Activated T-cell treated with anti-CD3 and anti-CD28 coated beads, Interleukin-2, amount 50 U/mL, for 72 hours (primary cell): ENCODE data around the gene MYT1. TPM values are rescaled to one million over a fixed set of nuclear protein-coding genes. Genes with fewer than 3 reads are reported as not detected.

Experiments
- ATAC-seq, 2 donors: fragments of 150-1000 bp; cut with Tn5 transposase; replicated peaks in 1 of 2; 2 replicates each; pipeline ENCODE4 v1.10.0; 2021; ENCODE audit warnings: moderate library complexity in 2 of 2, mild to moderate bottlenecking in 1 of 2
- DNase-seq, 2 donors: peaks; one replicate each; pipeline ENCODE4 v3.0.0; 2021 to 2022; ENCODE audit warnings: mixed read lengths in 1 of 2
- H3K27ac Mint-ChIP-seq: one replicate; pipeline ENCODE4 v1.8.0; 2022; ENCODE audit warnings: mild to moderate bottlenecking, moderate library complexity, mixed read lengths
- H3K27me3 Mint-ChIP-seq: one replicate; pipeline ENCODE4 v1.8.0; 2022; ENCODE audit warnings: low read depth, mixed read lengths
- H3K36me3 Mint-ChIP-seq, 2 donors: one replicate each; pipeline ENCODE4 v1.8.0; 2022; ENCODE audit warnings: mixed read lengths in 2 of 2, mild to moderate bottlenecking in 1 of 2; ENCODE audit not compliant: insufficient read depth in 2 of 2
- H3K4me1 Mint-ChIP-seq: one replicate; pipeline ENCODE4 v1.8.0; 2022; ENCODE audit warnings: low read depth, mixed read lengths
- H3K4me3 Mint-ChIP-seq, 2 donors: one replicate each; pipeline ENCODE4 v1.8.0; 2022; ENCODE audit warnings: mild to moderate bottlenecking in 2 of 2, mixed read lengths in 2 of 2, moderate library complexity in 2 of 2
- H3K9me3 Mint-ChIP-seq, 2 donors: one replicate each; pipeline ENCODE4 v1.8.0; 2022; ENCODE audit warnings: mixed read lengths in 2 of 2
- total RNA-seq, 2 donors: library from RNA; stranded (reverse); gene quantifications; one replicate each; pipeline ENCODE4 v1.2.3, GENCODE V29; 2022

Gene MYT1
- total RNA-seq, 2 donors from 2014 or later, result 0.12 to 0.23 TPM

DNA sequence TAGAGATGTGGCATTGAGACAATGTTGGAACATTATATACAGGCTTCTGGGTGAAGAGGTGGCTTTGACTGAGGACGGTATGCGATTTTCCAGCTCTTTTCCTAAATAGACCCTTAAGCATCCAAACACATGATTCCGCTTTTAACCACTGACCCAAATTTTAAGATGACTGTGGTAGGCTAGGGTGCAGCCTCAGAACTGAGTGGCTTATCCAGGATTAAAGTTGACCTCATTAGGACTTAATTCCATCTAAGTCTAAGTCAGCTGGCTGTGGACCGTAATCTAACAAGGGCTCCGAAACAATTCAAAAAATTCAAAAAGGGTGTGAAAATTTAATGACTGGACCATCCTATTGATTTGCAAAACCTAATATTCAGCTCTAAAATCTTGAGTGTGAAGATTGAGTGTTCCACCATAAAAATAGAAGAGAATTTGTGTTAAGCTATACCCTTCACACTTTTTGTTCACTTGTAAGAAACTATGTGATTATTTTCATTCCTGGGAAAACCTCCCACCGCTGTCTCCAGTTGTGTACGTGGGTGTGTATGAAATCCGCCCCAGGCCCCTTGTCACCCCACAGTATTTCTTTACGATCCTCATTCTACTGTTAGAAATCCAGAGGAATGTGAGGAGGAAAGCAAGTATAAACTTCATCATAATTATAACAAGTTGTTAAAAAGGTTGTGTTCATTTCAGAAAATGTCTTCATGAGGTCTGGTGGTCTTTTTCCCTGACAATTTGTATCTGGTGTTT is 94.0 kb downstream of the MYT1 start:
- Mint-ChIP-seq H3K36me3 (peaks cover 2 to 6% of the 10 kb centered on the region in 2 donors), H3K4me3 (peak overlapping the region; percentile 33 to 83), H3K9me3 (no peaks in the 10 kb centered on the region), H3K27ac (peak overlapping the region; percentile 47), H3K27me3 (no peaks in the 10 kb centered on the region), H3K4me1 (peaks cover 71% of the 10 kb centered on the region)
- DNase-seq, result no peak
- ATAC-seq, result no peak

DNA sequence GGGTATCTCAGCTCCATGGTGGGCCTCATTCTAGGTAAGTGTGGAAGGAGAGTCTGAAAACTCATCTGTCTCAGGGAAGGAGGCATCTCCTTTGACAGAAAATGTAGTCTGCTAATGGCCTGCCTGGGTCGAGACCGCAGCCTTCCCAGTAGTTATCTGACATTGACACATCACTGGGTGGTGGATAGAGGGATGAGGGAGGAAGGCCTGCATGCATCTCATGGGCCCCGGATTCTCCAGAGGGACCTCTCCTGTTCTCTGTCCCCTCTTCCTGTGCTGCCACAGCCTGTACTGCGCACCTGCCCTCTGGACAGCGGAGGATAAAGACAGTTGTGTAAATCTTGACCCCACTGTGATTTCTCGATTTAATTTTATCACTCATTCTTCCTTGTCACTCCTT is 96.0 kb downstream of the MYT1 start:
- no peak overlapping the region for H3K27ac Mint-ChIP-seq
- H3K36me3 Mint-ChIP-seq, result peaks cover 2 to 6% of the 10 kb centered on the region in 2 donors
- no peaks in the 10 kb centered on the region for H3K27me3 Mint-ChIP-seq
- H3K4me1 Mint-ChIP-seq, result peaks cover 75% of the 10 kb centered on the region
- DNase-seq, result no peak
- H3K9me3 Mint-ChIP-seq, result no peaks in the 10 kb centered on the region
- ATAC-seq, result no peak
- H3K4me3 Mint-ChIP-seq, result peak overlapping the region in 1 of 2 donors; percentile 47

DNA sequence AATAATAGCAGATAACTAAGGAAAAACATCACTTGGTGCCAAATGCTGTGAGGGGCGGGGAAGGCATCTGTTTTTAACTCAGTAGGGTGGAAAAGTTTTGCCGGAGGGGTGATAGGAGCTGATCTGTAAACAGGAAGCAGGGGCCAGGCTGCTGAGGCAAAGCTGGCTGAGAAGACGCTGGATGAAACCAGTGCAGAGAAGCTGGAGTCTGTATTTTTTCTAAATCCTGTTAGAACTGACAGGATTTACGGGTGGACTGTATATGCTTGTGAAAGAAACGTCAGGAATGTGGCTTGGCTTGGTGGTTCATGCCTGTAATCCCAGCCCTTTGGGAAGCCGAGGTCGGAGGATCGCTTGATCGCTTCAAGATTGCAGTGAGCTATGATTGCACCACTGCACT is 96.9 kb downstream of the MYT1 start:
- Mint-ChIP-seq H3K27ac (peak overlapping the region; percentile 54), H3K4me1 (peaks cover 72% of the 10 kb centered on the region), H3K9me3 (no peaks in the 10 kb centered on the region), H3K36me3 (peaks cover 3 to 6% of the 10 kb centered on the region in 2 donors), H3K27me3 (no peaks in the 10 kb centered on the region), H3K4me3 (peak overlapping the region; percentile 31 to 47)
- DNase-seq (no peak), ATAC-seq (no peak)

DNA sequence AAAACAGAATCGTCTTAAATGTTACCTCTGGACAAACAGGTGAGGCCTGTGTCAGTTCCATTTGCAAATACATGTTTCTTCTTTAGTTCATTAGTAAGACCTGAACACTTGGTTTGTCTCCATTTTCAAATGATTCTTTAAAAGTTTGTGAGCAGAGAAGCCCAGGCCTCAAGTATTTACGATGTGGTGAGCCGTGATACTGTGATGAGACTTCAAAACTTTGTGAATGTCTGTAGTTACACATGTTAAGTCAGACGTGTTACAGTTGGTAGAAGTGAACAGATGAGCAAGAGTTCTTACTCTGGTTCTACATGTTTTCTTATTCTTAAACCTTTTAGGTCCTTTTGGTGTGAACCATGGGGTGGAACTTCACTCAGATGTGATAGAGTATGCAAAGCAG is 99.8 kb downstream of the MYT1 start:
- no peak for DNase-seq
- Mint-ChIP-seq H3K36me3 (peaks cover 1 to 6% of the 10 kb centered on the region in 2 donors), H3K27ac (no peak overlapping the region), H3K9me3 (no peaks in the 10 kb centered on the region), H3K4me3 (no peak overlapping the region), H3K4me1 (peaks cover 44% of the 10 kb centered on the region), H3K27me3 (no peaks in the 10 kb centered on the region)
- no peak for ATAC-seq

DNA sequence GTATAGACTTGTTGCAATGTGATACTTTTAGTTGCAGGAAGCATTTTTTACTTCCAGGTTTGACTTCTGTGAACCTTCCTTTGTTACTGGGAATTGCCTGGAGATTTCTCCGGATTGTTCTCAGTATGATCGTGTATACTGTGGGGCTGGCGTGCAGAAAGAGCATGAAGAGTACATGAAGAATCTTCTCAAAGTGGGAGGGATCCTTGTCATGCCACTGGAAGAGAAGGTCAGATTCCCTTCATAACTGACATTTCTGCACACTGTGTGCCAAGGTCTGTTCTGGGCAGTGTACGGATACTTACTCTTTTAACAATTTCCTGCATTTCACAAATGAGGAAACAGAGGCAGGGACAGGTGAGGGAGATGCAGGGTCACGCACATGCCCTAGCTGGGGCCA is 100.9 kb downstream of the MYT1 start:
- Mint-ChIP-seq H3K27me3 (no peaks in the 10 kb centered on the region), H3K36me3 (peaks cover 1 to 6% of the 10 kb centered on the region in 2 donors), H3K4me1 (peaks cover 42% of the 10 kb centered on the region), H3K9me3 (no peaks in the 10 kb centered on the region), H3K4me3 (no peak overlapping the region), H3K27ac (no peak overlapping the region)
- no peak for DNase-seq
- ATAC-seq, result no peak

DNA sequence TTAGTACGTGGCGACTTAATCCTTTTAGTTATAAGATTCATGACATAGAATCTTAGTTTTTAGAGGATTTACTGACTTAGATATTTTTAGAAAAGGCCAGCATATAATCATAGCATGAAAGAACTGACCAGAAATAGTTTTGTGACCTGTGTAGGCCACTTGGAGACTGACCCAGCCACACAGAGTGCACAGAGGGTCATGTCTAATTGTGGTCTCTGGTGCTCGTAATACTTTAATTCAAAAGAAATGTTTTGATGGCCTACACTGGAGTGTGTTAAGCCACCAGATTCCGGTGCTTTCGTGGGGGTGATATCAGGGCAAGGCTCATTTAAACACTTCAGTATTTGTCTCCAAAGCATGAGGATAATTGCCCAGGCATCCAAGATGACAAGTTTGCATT is 102.7 kb downstream of the MYT1 start:
- Mint-ChIP-seq H3K4me1 (peaks cover 26% of the 10 kb centered on the region), H3K4me3 (no peak overlapping the region), H3K27ac (no peak overlapping the region), H3K36me3 (peaks cover 0 to 1% of the 10 kb centered on the region in 2 donors), H3K27me3 (no peaks in the 10 kb centered on the region), H3K9me3 (no peaks in the 10 kb centered on the region)
- ATAC-seq, result no peak
- DNase-seq, result no peak

DNA sequence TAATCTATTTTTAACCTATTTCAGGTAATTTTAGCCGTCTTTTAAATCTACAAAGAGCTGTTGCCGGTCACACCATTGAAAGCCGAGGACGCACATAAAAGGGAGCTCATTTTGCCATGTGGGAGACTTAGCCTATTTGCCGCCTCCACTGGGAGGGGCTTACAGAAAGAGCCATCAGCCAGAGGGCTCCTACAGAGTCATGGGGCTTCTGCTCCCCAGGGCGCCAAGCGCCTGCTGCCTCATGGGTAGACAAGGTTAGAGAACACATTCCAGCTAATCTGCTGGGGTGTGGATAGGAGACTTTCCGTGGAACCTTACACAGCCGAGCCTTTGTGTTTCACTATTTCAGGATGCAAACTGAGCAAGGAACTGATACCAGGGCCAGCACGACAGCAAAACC is 103.9 kb downstream of the MYT1 start:
- Mint-ChIP-seq H3K4me3 (no peak overlapping the region), H3K27me3 (no peaks in the 10 kb centered on the region), H3K36me3 (peaks cover 0 to 1% of the 10 kb centered on the region in 2 donors), H3K9me3 (no peaks in the 10 kb centered on the region), H3K4me1 (peaks cover 26% of the 10 kb centered on the region), H3K27ac (no peak overlapping the region)
- DNase-seq, result no peak
- no peak for ATAC-seq

DNA sequence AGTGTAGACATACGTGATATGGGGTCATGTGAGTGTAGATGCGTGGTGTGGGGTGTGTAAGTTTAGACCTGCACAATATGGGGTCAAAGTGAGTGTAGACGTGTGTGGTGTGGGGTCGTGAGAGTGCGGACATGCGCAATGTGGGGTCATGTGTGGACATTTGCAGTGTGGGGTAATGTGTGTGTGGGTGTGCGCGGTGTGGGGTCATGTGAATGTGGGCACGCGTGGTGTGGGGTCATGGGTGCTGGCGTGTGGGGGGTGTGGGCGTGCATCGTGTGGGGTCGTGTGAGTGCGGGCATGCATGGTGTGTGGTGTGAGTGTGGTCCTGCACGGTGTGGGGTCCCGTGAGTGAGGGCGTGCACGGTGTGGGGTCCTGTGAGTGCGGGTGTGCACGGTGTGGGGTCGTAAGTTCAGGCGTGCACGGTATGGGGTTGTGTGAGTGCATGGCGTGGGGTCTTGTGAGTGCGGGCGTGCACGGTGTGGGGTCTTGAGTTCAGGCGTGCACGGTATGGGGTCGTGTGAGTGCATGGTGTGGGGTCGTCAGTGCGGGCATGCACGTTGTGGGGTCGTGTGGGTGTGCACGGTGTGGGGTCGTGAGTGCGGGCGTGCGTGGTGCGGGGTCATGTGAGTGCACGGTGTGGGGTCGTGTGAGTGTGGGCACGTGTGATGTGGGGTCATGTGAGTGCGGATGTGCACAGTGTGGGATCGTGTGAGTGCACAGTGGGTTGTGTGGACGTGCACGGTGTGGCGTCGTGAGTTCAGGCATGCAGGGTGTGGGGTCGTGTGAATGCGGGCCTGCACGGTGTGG is 105.6 kb downstream of the MYT1 start:
- Mint-ChIP-seq H3K9me3 (no peaks in the 10 kb centered on the region), H3K27ac (no peak overlapping the region), H3K27me3 (no peaks in the 10 kb centered on the region), H3K4me3 (no peak overlapping the region), H3K36me3 (peaks cover 0 to 1% of the 10 kb centered on the region in 2 donors), H3K4me1 (peaks cover 13% of the 10 kb centered on the region)
- DNase-seq (no peak), ATAC-seq (no peak)

DNA sequence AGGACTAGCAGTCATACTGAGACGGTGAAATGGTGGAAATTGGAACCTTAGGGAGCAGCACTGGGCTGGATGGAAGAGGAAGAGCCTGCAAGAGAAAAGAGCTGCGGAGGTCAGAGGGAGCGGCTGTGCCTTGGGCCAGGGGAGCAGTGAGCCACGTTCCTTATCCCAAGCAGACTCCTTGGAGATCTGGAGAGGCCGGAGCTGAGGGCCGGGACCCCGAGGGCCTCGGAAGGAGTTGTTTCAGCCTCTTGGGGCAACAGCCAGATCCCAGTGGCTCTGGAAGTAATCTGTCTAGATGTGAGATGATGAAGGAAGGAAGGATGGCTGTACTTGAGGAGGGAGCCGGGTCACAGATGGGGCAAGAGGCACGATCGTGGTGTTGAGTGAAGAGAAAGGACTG is 107.4 kb downstream of the MYT1 start:
- DNase-seq, result no peak
- H3K9me3 Mint-ChIP-seq, result no peaks in the 10 kb centered on the region
- no peak overlapping the region for H3K27ac Mint-ChIP-seq
- no peak overlapping the region for H3K4me3 Mint-ChIP-seq
- H3K4me1 Mint-ChIP-seq, result peaks cover 13% of the 10 kb centered on the region
- H3K36me3 Mint-ChIP-seq, result no peaks in the 10 kb centered on the region
- no peak for ATAC-seq
- no peaks in the 10 kb centered on the region for H3K27me3 Mint-ChIP-seq

DNA sequence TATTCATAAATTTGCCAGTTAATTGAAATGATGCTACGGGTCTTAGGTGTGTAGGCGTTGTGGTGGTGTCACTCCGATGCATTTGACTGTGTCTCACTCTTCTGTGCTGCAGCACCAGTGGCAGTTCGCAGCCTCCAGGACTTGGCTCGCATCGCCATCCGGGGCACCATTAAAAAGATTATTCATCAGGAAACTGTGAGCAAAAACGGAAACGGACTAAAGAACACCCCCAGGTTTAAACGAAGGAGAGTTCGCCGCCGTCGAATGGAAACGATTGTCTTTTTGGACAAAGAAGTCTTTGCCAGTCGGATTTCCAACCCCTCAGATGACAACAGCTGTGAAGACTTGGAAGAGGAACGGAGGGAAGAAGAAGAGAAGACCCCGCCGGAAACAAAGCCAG is 108.9 kb downstream of the MYT1 start:
- H3K36me3 Mint-ChIP-seq, result no peaks in the 10 kb centered on the region
- no peaks in the 10 kb centered on the region for H3K9me3 Mint-ChIP-seq
- H3K4me3 Mint-ChIP-seq, result no peak overlapping the region
- no peak overlapping the region for H3K27ac Mint-ChIP-seq
- no peak for ATAC-seq
- peaks cover 13% of the 10 kb centered on the region for H3K4me1 Mint-ChIP-seq
- H3K27me3 Mint-ChIP-seq, result no peaks in the 10 kb centered on the region
- DNase-seq, result no peak

DNA sequence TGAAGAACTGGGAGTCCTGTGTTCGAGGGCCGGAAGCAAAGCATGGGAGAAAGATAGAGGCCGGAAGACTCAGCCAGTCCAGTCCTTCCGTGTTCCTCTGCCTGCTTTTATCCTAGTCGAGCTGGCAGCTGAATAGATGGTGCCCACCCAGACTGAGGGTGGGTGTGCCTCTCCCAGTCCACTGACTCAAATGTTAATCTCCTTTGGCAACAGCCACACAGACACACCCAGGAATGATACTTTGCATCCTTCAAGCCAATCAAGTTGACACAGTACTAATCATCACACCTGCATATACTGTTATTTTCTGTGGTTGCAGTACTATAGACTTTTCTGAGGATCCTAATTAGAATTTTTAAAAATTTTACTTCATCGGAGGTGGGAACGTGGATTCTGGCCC is 112.6 kb downstream of the MYT1 start:
- H3K27ac Mint-ChIP-seq, result no peak overlapping the region
- peaks cover 15% of the 10 kb centered on the region for H3K4me1 Mint-ChIP-seq
- no peaks in the 10 kb centered on the region for H3K9me3 Mint-ChIP-seq
- no peaks in the 10 kb centered on the region for H3K36me3 Mint-ChIP-seq
- ATAC-seq (no peak), DNase-seq (no peak)
- no peak overlapping the region for H3K4me3 Mint-ChIP-seq
- no peaks in the 10 kb centered on the region for H3K27me3 Mint-ChIP-seq

DNA sequence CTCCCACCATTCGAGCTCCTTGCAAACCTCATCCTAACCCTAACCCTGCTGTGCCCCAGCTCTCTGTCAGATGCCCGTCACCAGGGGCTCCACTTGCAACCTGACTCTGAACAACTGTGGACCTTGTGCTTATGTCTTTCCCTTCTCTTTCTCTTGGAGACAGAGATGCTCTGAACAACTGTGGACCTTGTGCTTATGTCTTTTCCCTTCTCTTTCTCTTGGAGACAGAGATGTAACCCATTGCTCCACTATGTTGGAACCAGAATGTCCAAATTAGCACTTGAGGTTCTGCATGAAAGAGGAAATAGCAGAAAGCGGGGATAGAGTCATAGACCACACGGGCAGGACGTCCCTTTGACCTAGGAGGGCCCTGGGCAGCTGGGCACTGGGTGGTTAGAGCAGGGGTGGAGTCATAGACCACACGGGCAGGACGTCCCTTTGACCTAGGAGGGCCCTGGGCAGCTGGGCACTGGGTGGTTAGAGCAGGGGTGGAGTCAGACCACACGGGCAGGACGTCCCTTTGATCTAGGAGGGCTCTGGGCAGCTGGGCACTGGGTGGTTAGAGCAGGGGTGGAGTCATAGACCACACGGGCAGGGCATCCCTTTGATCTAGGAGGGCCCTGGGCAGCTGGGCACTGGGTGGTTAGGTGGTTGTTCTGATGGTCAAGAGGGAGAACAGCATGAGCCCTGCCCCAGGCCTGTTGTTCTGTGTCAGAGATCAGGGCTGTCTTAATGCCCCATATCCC is 113.5 kb downstream of the MYT1 start:
- ATAC-seq (no peak), DNase-seq (no peak)
- H3K27ac Mint-ChIP-seq, result no peak overlapping the region
- H3K36me3 Mint-ChIP-seq, result no peaks in the 10 kb centered on the region
- no peak overlapping the region for H3K4me3 Mint-ChIP-seq
- no peaks in the 10 kb centered on the region for H3K27me3 Mint-ChIP-seq
- peaks cover 16% of the 10 kb centered on the region for H3K4me1 Mint-ChIP-seq
- H3K9me3 Mint-ChIP-seq, result no peaks in the 10 kb centered on the region

DNA sequence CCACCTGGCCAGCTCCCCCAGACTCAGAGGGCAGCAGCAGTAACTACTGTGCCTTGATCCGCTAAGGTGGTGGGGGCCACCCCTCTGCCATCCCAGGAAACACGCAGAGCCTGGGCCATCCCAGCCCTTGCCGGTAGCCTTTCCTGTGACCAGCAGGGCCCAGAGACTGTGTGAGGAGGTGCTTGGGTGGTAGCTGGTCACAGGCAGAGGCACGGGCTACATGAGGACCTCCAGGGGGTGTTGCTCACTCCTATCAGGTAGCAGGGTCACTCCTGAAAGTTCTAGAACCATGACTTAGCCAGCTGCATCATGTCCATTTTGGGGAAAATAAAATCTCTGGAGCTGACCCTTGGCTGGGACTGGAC is 114.0 kb downstream of the MYT1 start:
- H3K9me3 Mint-ChIP-seq, result no peaks in the 10 kb centered on the region
- no peaks in the 10 kb centered on the region for H3K27me3 Mint-ChIP-seq
- H3K4me3 Mint-ChIP-seq, result no peak overlapping the region
- peaks cover 16% of the 10 kb centered on the region for H3K4me1 Mint-ChIP-seq
- no peak for ATAC-seq
- H3K36me3 Mint-ChIP-seq, result no peaks in the 10 kb centered on the region
- H3K27ac Mint-ChIP-seq, result no peak overlapping the region
- DNase-seq, result no peak
